GM12891 (cell line): ENCODE measurements around the gene LDB3.
A peak's percentile ranks its signal among the peaks of the same experiment; 100 is the strongest.

Source experiments
- DNase-seq: peaks from one replicate; pipeline ENCODE4 v3.0.0; 2011; ENCODE audit warnings: low spot score; ENCODE audit not compliant: insufficient read length
- FAIRE-seq: peaks from 2 replicates; lab custom pipeline; 2011; peaks lifted over from hg19 to GRCh38; lab: Jason Lieb, UNC
- PAX5 ChIP-seq: IDR thresholded peaks from 2 replicates; pipeline ENCODE4 v1.6.1; 2011; ENCODE audit warnings: low read length, moderate library complexity, mild to moderate bottlenecking; ENCODE audit not compliant: insufficient read depth, severe bottlenecking
- POLR2A ChIP-seq: IDR thresholded peaks from 2 replicates; pipeline ENCODE4 v1.6.1; 2011; ENCODE audit warnings: low read depth, low read length, control low read depth
- POLR2AphosphoS5 ChIP-seq: IDR thresholded peaks from 2 replicates; pipeline ENCODE4 v1.6.1; 2011; ENCODE audit warnings: low read depth, low read length, control low read depth
- POU2F2 ChIP-seq: IDR thresholded peaks from 2 replicates; pipeline ENCODE4 v1.6.1; 2011; ENCODE audit warnings: low read depth, mild to moderate bottlenecking, control low read depth, low read length, moderate library complexity
- SPI1 ChIP-seq: IDR thresholded peaks from 2 replicates; pipeline ENCODE4 v1.6.1; 2011; ENCODE audit warnings: low read depth, low read length, control low read depth
- TAF1 ChIP-seq: IDR thresholded peaks from 2 replicates; pipeline ENCODE4 v1.6.1; 2011; ENCODE audit warnings: low read depth, low read length, control low read depth

Gene LDB3

GRCh38 chr10:86673216-86673826 lies 5.0 kb downstream of the LDB3 start:
- DNase-seq (no peak), FAIRE-seq (peak; percentile 56)
- TF ChIP-seq SPI1 (no peak), TAF1 (no peak), POLR2AphosphoS5 (no peak)

DNA sequence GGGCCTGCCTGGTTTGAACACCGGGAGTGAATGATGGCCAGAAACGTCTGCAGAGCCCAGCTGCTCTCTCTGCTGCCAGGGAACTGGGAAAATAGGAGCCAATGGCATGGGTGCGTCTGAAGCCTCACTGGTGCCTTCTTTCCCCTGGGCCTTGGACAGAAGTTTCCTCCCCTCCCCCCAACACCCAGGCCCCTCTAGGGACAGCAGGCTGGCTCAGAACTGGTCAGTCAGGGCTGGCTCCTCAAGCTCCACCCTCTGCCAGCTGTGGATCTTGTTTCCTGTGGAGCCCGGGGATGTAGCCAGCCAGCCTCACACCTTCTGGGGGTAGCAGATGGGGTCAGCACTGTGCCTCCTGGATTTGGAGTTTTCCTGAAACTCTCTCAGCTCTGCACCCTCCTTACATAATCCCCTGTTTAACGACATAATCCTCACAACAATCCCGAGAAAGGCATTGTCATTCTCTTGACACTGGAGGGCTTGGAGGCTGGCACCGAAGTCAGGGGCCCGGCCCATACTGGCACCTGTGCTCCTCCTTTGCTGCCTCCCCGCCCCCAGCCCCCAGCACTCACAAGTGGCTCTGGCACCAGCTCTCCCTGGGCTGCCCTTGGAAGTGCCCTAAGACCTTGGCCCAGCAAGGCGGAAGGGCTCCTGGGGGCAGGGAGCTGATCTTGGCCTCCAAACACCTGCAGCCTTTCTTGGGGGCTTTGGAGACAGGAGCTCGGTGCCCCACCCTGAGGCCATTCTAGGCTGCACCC lies 5.7 kb downstream of the LDB3 start:
- FAIRE-seq (no peak), DNase-seq (no peak)
- TF ChIP-seq POLR2A (no peak), PAX5 (no peak), POLR2AphosphoS5 (no peak), SPI1 (no peak), TAF1 (no peak), POU2F2 (no peak)

DNA sequence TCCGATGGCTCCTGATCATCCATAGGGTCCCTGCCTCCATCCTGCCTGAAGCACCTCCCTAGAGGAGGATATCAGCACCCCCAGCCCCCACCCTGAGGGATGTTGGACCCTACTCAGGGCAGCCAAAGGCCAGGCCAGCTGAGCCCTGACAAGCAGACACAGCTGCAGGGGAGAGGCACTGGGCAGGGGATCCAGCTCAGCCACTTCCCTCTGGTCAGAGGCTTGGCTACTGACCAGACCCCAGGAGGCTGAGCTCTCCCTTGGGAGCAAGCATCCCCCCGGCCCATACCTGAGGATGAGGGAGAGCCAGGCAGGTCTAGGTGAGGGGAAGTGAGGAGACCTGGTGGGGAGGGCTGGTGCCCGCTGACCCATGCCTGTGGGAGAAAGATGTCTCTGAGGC lies 6.6 kb downstream of the LDB3 start:
- no peak for TF ChIP-seq PAX5
- TF ChIP-seq POLR2AphosphoS5: no peak
- no peak for TF ChIP-seq TAF1
- TF ChIP-seq POLR2A: no peak
- TF ChIP-seq SPI1: no peak
- no peak for TF ChIP-seq POU2F2
- DNase-seq (no peak), FAIRE-seq (no peak)

GRCh38 chr10:86677374-86677773 lies 9.1 kb downstream of the LDB3 start:
- TF ChIP-seq SPI1 (no peak), PAX5 (no peak), TAF1 (no peak), POLR2AphosphoS5 (no peak), POU2F2 (no peak), POLR2A (no peak)
- FAIRE-seq (no peak), DNase-seq (no peak)

DNA sequence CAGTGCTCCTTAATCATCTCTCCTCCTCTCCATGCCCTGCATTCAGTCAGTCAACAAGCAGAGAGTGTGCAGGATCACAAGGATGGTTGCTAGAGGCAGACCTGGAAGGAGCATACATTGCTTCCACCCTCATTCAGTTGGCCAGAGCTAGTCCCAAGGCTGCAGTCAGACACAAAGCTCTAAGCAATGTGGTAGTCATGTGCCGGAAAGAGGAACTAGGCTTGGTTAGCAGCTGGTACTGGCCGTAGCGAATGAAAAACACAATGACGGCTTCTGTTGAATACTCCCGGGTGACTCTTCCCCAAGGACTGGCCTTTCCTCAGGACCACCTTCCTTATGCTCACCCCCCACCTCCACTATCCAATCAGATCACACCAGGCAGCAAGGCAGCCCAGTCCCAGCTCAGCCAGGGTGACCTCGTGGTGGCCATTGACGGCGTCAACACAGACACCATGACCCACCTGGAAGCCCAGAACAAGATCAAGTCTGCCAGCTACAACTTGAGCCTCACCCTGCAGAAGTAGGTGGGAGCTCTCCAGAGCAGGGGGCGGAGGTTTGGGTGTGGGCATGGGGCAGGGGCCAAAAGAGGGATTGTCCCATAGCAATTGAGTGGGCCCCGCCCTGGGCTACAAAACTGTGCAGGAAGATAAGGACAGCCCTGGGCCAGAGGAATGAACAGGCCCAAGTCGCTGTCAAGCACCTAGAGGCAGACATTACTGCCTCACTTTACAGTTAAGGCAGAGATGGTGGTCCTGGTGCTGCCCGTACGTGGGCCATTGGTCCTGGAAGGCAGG lies 10.9 kb downstream of the LDB3 start:
- no peak for DNase-seq
- TF ChIP-seq PAX5: no peak
- TF ChIP-seq SPI1: peak; percentile 71
- TF ChIP-seq POLR2AphosphoS5: no peak
- TF ChIP-seq POU2F2: no peak
- no peak for TF ChIP-seq POLR2A
- FAIRE-seq: peak; percentile 90

DNA sequence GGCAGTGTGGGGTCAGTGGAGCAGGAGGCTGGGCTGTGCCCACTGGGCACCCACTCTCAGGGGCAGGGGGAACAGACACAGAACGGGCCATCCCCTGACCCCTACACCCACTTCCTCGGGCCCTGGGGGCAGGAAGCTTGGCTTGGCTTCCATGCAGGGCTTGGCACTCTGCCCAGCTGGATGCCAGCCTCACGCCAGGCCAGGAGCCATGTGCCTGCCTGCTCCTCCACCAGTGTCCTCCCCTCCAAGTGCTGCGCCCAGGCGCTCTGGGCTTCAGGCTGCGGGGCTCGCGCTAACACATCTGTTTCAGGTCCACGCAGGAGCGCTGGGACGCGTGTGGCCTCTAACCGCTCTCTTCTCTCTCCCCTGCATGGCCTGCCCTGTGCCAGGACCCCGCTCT lies 12.7 kb downstream of the LDB3 start:
- FAIRE-seq: no peak
- no peak for DNase-seq
- TF ChIP-seq POU2F2 (no peak), SPI1 (no peak), TAF1 (no peak), POLR2A (no peak), PAX5 (no peak), POLR2AphosphoS5 (no peak)

GRCh38 chr10:86681722-86682386 lies 13.5 kb downstream of the LDB3 start:
- TF ChIP-seq POLR2A (no peak), POU2F2 (no peak), POLR2AphosphoS5 (no peak), SPI1 (no peak), TAF1 (no peak), PAX5 (no peak)
- FAIRE-seq (no peak), DNase-seq (no peak)

DNA sequence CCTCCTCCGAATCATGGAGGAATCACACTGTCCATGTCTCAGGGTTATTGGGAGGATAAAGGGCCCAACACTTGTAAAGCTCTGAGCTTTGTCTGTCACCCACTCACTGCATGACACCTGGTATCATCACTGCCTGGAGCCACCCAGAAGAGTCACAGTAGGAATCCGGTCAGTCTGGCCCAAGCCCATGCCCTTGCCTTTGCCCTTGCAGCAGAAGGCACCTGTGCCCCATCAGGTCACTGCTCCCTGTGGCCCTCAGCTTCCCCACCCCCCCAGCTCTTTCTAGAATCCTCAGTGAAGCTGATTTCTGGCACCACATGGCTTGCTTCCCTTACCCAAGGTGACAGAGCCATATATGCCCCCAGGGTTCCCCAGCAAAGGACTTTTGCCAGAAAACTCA lies 14.4 kb downstream of the LDB3 start:
- TF ChIP-seq PAX5 (no peak), POLR2A (no peak), POU2F2 (no peak), POLR2AphosphoS5 (no peak), TAF1 (no peak), SPI1 (no peak)
- no peak for DNase-seq
- FAIRE-seq: no peak

DNA sequence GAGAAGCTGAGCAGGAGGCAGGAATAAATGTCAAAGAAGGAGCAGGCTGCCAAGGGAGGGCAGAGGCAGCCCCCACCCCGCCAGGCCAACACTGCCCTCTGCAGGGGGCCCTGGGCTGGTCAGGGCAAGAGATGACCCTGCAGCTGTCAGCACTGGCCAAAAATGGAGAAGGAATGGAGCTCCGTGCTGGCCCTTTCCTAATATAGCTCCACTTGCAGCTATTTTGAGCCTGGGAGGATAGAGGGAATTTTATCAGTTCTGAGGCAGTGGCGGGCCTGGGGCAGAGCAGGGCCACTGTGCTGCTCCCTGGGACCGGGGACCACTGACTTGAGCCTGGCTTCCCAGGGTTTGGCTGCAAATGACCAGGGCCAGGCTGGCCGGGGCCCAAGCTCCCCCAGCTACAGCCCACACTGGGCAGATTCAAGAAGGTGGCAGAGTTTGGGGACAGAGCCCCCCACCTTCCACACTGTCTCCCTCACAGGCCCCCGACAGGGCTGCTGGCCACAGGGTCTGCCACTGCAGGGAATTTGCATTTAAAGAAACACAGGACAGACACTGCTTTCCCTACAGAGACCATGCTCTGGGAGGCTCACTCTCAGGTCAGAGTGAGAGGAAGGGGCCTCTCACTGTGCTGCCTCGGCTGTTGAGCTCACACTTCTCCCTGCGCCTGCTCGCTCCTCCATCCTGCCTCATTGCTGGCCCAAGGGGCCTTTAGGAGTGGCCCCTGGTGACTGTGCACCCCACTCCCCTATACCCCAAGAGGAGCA lies 16.2 kb downstream of the LDB3 start:
- TF ChIP-seq POU2F2 (no peak), SPI1 (no peak), TAF1 (no peak), POLR2A (no peak), POLR2AphosphoS5 (no peak), PAX5 (no peak)
- DNase-seq (no peak), FAIRE-seq (no peak)
